Aorta (tissue), 5 donors: Measurements from ENCODE around the gene ZNF474. TPM values are rescaled to one million over a fixed set of nuclear protein-coding genes. Genes with fewer than 3 reads are reported as not detected.

Experiments
- ATAC-seq: fragments of 200-7000 bp; cut with Tn5 transposase; one replicate; pipeline ENCODE4 v1.9.1; 2022; ENCODE audit warnings: moderate library complexity; ENCODE audit not compliant: low FRiP score
- DNase-seq, 2 donors: peaks; one replicate each; pipeline ENCODE4 v3.0.0-alpha.2; 2020
- H3K27ac ChIP-seq, 2 donors: one replicate each; pipeline ENCODE4 v1.5.1; 2013; ENCODE audit warnings: low read length in 2 of 2, mild to moderate bottlenecking in 2 of 2, moderate library complexity in 2 of 2, control low read depth in 1 of 2, inconsistent platforms in 1 of 2, low read depth in 1 of 2
- H3K27me3 ChIP-seq, 2 donors: one replicate each; pipeline ENCODE4 v1.6.1; 2013; ENCODE audit warnings: control low read depth in 1 of 2, low read length in 1 of 2, mild to moderate bottlenecking in 1 of 2, moderate library complexity in 1 of 2; ENCODE audit not compliant: insufficient read depth in 2 of 2, control insufficient read depth in 1 of 2
- H3K36me3 ChIP-seq, 2 donors: one replicate each; pipeline ENCODE4 v1.6.1; 2013; ENCODE audit warnings: control low read depth in 1 of 2, low read length in 1 of 2, mild to moderate bottlenecking in 1 of 2; ENCODE audit not compliant: insufficient read depth in 2 of 2, control insufficient read depth in 1 of 2
- H3K4me1 ChIP-seq, 2 donors: one replicate each; pipeline ENCODE4 v1.6.1; 2013; ENCODE audit warnings: low read length in 2 of 2, control low read depth in 1 of 2, mild to moderate bottlenecking in 1 of 2, moderate library complexity in 1 of 2; ENCODE audit not compliant: insufficient read depth in 2 of 2, control insufficient read depth in 1 of 2
- H3K4me3 ChIP-seq, 2 donors: one replicate each; pipeline ENCODE4 v1.5.1; 2013; ENCODE audit warnings: low read length in 2 of 2, control low read depth in 1 of 2, mild to moderate bottlenecking in 1 of 2
- H3K9me3 ChIP-seq: one replicate; pipeline ENCODE4 v1.6.1; 2013; ENCODE audit warnings: mild to moderate bottlenecking, low read length; ENCODE audit not compliant: control insufficient read depth
- WGBS, 2 donors: extraction: QIAGEN DNeasy Blood & Tissue Kit; methylation state at CpG; one replicate each; pipeline ENCODE4 v1.1.7; 2013; 5-methylcytosine and 5-hydroxymethylcytosine counted together
- intact Hi-C, 2 donors: fragments of 100-400 bp; cut with DNase I; formaldehyde crosslinking; loops; one replicate each; pipeline versions ENCODE4 v1.14.2 to v1.15.0; 2022
- polyA plus RNA-seq, 2 donors: library from polyadenylated mRNA; stranded (reverse); fragments of 200-250 nt; gene quantifications; one replicate each; pipeline ENCODE4 v1.2.3, GENCODE V29; 2013
- total RNA-seq, 2 donors: library from RNA; stranded (reverse); fragmentation: NEBNext Ultra II Directional; extraction: Animal tissue kit (Norgen Biotek cat#: 25700); gene quantifications; one replicate each; pipeline ENCODE4 v1.2.1, GENCODE V29; 2021
- donor health status: healthy with polysubstance abuse.
- donor health status: Bipolar disorder and iron deficiency.
- donor health status: DM: no; HTN: no; CAD: no.
- donor health status: DM: no; HTN: no; CAD: no.
- donor health status: DM: yes; HTN: yes; CAD: no.

ZNF474 gene
- total and polyA plus RNA-seq, 4 donors, result 0.08 to 0.75 (median 0.52) TPM; not detected in 1

DNA sequence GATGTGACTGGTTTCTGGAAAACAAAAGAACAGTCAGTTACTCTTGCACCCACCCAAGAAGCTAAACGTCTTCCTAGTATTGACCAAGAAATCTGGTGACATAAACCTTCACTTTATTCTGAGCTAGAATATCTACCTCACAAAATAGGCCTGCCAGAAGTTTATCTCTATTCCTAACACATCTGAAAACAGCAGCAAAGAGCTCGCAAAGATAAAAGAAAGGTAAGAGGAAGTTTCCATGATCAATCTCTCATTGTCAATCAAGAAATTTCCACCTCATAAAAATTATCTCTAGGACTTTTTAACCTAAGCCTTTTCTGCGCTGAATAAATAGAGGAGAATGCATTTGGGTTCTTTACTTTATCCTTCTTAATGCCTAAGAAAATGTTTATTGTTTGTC, 17.3 kb upstream of the ZNF474 start:
- Histone ChIP-seq H3K36me3 (no peaks in the 10 kb centered on the region), H3K27ac (no peak overlapping the region), H3K9me3 (no peaks in the 10 kb centered on the region), H3K27me3 (peaks cover 0 to 2% of the 10 kb centered on the region in 2 donors), H3K4me3 (no peak overlapping the region), H3K4me1 (no peaks in the 10 kb centered on the region)
- 58 to 62% methylated on average over 3 of the region's 3 CpGs for WGBS, 2 donors
- intact Hi-C loops, result no loop called here
- DNase-seq, result no peak
- ATAC-seq, result no peak

GRCh38 chr5:122112733-122113558, 16.4 kb upstream of the ZNF474 start:
- intact Hi-C loops, result no loop called here
- Histone ChIP-seq H3K9me3 (no peaks in the 10 kb centered on the region), H3K27me3 (peaks cover 0 to under 1% of the 10 kb centered on the region in 2 donors), H3K27ac (no peak overlapping the region), H3K4me1 (no peaks in the 10 kb centered on the region), H3K36me3 (no peaks in the 10 kb centered on the region), H3K4me3 (no peak overlapping the region)
- WGBS, 2 donors, result 79 to 80% methylated on average over 6 of the region's 6 CpGs
- ATAC-seq (no peak), DNase-seq (no peak)

DNA sequence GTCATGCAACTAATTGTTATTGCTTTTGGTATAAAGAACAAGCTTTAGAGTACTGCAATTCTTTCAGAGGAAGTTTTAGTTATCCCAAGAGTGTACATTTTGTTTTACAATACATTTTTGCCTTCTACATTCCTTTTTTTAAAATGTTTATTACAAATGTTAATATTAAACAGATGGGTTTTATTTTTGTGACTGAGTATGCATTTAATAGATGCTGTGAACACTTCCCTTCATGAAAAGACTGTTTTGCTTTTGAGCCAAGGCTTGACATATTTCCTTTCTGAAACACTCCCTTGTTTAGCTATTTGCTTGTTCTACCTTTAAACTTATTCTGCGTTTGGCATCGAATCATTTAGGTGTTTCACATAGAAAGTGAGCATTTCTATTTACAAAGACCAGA, 14.8 kb upstream of the ZNF474 start:
- Histone ChIP-seq H3K9me3 (no peaks in the 10 kb centered on the region), H3K27me3 (no peaks in the 10 kb centered on the region), H3K4me1 (no peaks in the 10 kb centered on the region), H3K36me3 (no peaks in the 10 kb centered on the region), H3K4me3 (no peak overlapping the region), H3K27ac (no peak overlapping the region)
- no peak for DNase-seq
- intact Hi-C loops, result no loop called here
- WGBS, 2 donors, result 79 to 86% methylated on average over 2 of the region's 2 CpGs
- no peak for ATAC-seq

GRCh38 chr5:122118356-122118948, 10.9 kb upstream of the ZNF474 start:
- intact Hi-C loops, result no loop called here
- ATAC-seq (no peak), DNase-seq (no peak)
- no peak overlapping the region for H3K4me3 ChIP-seq
- H3K27ac ChIP-seq, result no peak overlapping the region
- no peaks in the 10 kb centered on the region for H3K4me1 ChIP-seq
- no peaks in the 10 kb centered on the region for H3K9me3 ChIP-seq
- 71 to 76% methylated on average over 1 of the region's 1 CpG for WGBS, 2 donors
- H3K36me3 ChIP-seq, result no peaks in the 10 kb centered on the region
- no peaks in the 10 kb centered on the region for H3K27me3 ChIP-seq

- 8 to 11% methylated on average over 3 of the region's 3 CpGs for WGBS, 2 donors
- no peaks in the 10 kb centered on the region for H3K4me1 ChIP-seq
- H3K27me3 ChIP-seq, result no peaks in the 10 kb centered on the region
- DNase-seq (no peak), ATAC-seq (no peak)
- H3K9me3 ChIP-seq, result no peaks in the 10 kb centered on the region
- no peak overlapping the region for H3K4me3 ChIP-seq
- H3K27ac ChIP-seq, result no peak overlapping the region
- intact Hi-C loops, result no loop called here
- no peaks in the 10 kb centered on the region for H3K36me3 ChIP-seq
These were observed 10.1 kb upstream of the ZNF474 start for GRCh38 chr5:122119205-122119604.

GRCh38 chr5:122120493-122120892, 8.9 kb upstream of the ZNF474 start:
- intact Hi-C loops, result no loop called here
- H3K36me3 ChIP-seq, result no peaks in the 10 kb centered on the region
- no peak overlapping the region for H3K4me3 ChIP-seq
- H3K27me3 ChIP-seq, result no peaks in the 10 kb centered on the region
- no peak for DNase-seq
- 86 to 90% methylated on average over 2 of the region's 2 CpGs for WGBS, 2 donors
- ATAC-seq, result no peak
- H3K27ac ChIP-seq, result no peak overlapping the region
- no peaks in the 10 kb centered on the region for H3K9me3 ChIP-seq
- H3K4me1 ChIP-seq, result no peaks in the 10 kb centered on the region

DNA sequence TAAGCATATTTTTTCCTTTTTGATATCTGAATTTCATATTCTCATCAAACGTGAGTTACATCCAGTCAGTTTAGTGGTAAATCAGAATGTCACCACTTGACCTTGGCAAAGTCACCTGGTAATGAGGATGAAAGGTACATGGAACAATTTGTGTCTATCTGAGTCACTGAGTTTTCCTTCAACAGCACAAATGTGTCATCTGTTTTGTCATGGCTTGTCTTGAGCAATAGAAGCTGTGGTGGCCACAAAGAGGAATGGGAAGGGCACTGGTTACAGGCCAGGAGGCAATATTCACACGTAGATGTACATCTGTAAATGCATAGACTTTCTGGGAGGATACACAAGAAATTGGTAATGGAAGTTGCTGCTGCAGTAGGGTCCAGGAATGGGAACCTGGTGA, 8.4 kb upstream of the ZNF474 start:
- ATAC-seq, result no peak

GRCh38 chr5:122121479-122122465, 7.6 kb upstream of the ZNF474 start:
- Histone ChIP-seq H3K36me3 (no peaks in the 10 kb centered on the region), H3K4me1 (peaks cover 0 to 3% of the 10 kb centered on the region in 2 donors), H3K9me3 (no peaks in the 10 kb centered on the region), H3K27ac (no peak overlapping the region), H3K4me3 (no peak overlapping the region), H3K27me3 (no peaks in the 10 kb centered on the region)
- no peak for ATAC-seq
- intact Hi-C loops, result no loop called here
- 89 to 90% methylated on average over 11 of the region's 11 CpGs for WGBS, 2 donors
- DNase-seq, result no peak

More for the DNA sequence above, 8.4 kb upstream of the ZNF474 start:
- no peaks in the 10 kb centered on the region for H3K36me3 ChIP-seq
- no peak overlapping the region for H3K27ac ChIP-seq
- DNase-seq, result no peak
- intact Hi-C loops, result no loop called here
- WGBS, 2 donors, result 90 to 98% methylated on average over 2 of the region's 2 CpGs
- no peaks in the 10 kb centered on the region for H3K27me3 ChIP-seq
- H3K9me3 ChIP-seq, result no peaks in the 10 kb centered on the region
- H3K4me3 ChIP-seq, result no peak overlapping the region
- peaks cover 0 to under 1% of the 10 kb centered on the region in 2 donors for H3K4me1 ChIP-seq
